Activated naive CD8-positive, alpha-beta T cell treated with anti-CD3 and anti-CD28 coated beads for 36 hours (primary cell): ENCODE measurements around the gene OR2T33. TPM values are rescaled to one million over a fixed set of nuclear protein-coding genes. Genes with fewer than 3 reads are reported as not detected.

Experiments
- total RNA-seq, 2 experiments: library from RNA; stranded (reverse); gene quantifications; one replicate each; pipeline ENCODE4 v1.2.3, GENCODE V29; 2021

OR2T33 gene
- total RNA-seq, 2 experiments from 2014 or later = not detected

Other genes with a start within 250 kb of the OR2T33 start
- gene OR2L2, start 247.9 kb downstream of the OR2T33 start, total RNA-seq = under 1 TPM in 1 of 2 experiments, not detected in 1; 0.06 TPM
- gene OR2L3, start 231.1 kb downstream of the OR2T33 start, total RNA-seq = not detected
- gene OR2L13, start 182.8 kb downstream of the OR2T33 start, total RNA-seq = not detected
- not detected for gene OR2M5, start 132.8 kb downstream of the OR2T33 start, total RNA-seq
- gene OR2M2, start 103.2 kb downstream of the OR2T33 start, total RNA-seq = not detected
- not detected for gene OR2M3, start 80.7 kb downstream of the OR2T33 start, total RNA-seq
- not detected for gene OR2M4, start 46.6 kb downstream of the OR2T33 start, total RNA-seq
- not detected for gene OR2T12, start 25.4 kb upstream of the OR2T33 start, total RNA-seq
- not detected for gene OR2M7, start 46.6 kb upstream of the OR2T33 start, total RNA-seq
- gene OR14C36, start 70.8 kb upstream of the OR2T33 start, total RNA-seq = not detected
- gene OR2T4, start 83.7 kb upstream of the OR2T33 start, total RNA-seq = not detected
- gene OR2T6, start 97.8 kb upstream of the OR2T33 start, total RNA-seq = not detected
- gene OR2T1, start 125.1 kb upstream of the OR2T33 start, total RNA-seq = not detected
- not detected for gene OR2T2, start 167.7 kb upstream of the OR2T33 start, total RNA-seq
- not detected for gene OR2T3, start 195.4 kb upstream of the OR2T33 start, total RNA-seq
- not detected for gene OR2T5, start 210.6 kb upstream of the OR2T33 start, total RNA-seq
- gene OR2G6, start 230.1 kb upstream of the OR2T33 start, total RNA-seq = not detected